Progenitor cell of endocrine pancreas (in vitro differentiated cells): ENCODE data around the gene INSM1. TPM values are rescaled to one million over a fixed set of nuclear protein-coding genes. Genes with fewer than 3 reads are reported as not detected.

Experiments
- DNase-seq: peaks from one replicate; pipeline ENCODE4 v3.0.0; 2021; ENCODE audit warnings: low spot score; ENCODE audit not compliant: unreplicated experiment
- H3K27ac Mint-ChIP-seq: 2 replicates; pipeline ENCODE4 v1.8.0; 2021; ENCODE audit warnings: mild to moderate bottlenecking, moderate library complexity, mixed read lengths
- H3K27me3 Mint-ChIP-seq: 2 replicates; pipeline ENCODE4 v1.8.0; 2021; ENCODE audit warnings: mixed read lengths
- H3K36me3 Mint-ChIP-seq: 2 replicates; pipeline ENCODE4 v1.8.0; 2022; ENCODE audit warnings: mixed read lengths; ENCODE audit not compliant: insufficient read depth
- H3K4me1 Mint-ChIP-seq: 2 replicates; pipeline ENCODE4 v1.8.0; 2021; ENCODE audit warnings: low read depth, mixed read lengths
- H3K4me3 Mint-ChIP-seq: 2 replicates; pipeline ENCODE4 v1.8.0; 2021; ENCODE audit warnings: low read depth, mild to moderate bottlenecking, moderate library complexity, mixed read lengths
- H3K9me3 Mint-ChIP-seq: 2 replicates; pipeline ENCODE4 v1.8.0; 2021; ENCODE audit warnings: low read depth, mixed read lengths
- total RNA-seq: library from RNA; stranded (reverse); gene quantifications from 2 replicates; pipeline ENCODE4 v1.2.1, GENCODE V29; 2021
- TF ChIP-seq, protein P1 (sequence below): fragments of 200-600 bp; sonication (generic); IDR thresholded peaks from one replicate; pipeline ENCODE4 v1.5.0; 2021; ENCODE audit warnings: antibody characterized with exemption, mild to moderate bottlenecking; ENCODE audit not compliant: unreplicated experiment

INSM1 gene
- total RNA-seq, 1 donor from 2014 or later = 46.1 TPM

- Mint-ChIP-seq H3K4me1 (peaks cover 21% of the 10 kb centered on the region), H3K27ac (peak overlapping the region; percentile 47), H3K9me3 (no peaks in the 10 kb centered on the region), H3K4me3 (peak overlapping the region; percentile 55), H3K36me3 (no peaks in the 10 kb centered on the region), H3K27me3 (peaks cover 77% of the 10 kb centered on the region)
- DNase-seq = peak; percentile 14
- TF ChIP-seq, protein P1, sequence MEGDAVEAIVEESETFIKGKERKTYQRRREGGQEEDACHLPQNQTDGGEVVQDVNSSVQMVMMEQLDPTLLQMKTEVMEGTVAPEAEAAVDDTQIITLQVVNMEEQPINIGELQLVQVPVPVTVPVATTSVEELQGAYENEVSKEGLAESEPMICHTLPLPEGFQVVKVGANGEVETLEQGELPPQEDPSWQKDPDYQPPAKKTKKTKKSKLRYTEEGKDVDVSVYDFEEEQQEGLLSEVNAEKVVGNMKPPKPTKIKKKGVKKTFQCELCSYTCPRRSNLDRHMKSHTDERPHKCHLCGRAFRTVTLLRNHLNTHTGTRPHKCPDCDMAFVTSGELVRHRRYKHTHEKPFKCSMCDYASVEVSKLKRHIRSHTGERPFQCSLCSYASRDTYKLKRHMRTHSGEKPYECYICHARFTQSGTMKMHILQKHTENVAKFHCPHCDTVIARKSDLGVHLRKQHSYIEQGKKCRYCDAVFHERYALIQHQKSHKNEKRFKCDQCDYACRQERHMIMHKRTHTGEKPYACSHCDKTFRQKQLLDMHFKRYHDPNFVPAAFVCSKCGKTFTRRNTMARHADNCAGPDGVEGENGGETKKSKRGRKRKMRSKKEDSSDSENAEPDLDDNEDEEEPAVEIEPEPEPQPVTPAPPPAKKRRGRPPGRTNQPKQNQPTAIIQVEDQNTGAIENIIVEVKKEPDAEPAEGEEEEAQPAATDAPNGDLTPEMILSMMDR = no peak
These were observed 3.1 kb upstream of the INSM1 start for GRCh38 chr20:20364593-20365479.

DNA sequence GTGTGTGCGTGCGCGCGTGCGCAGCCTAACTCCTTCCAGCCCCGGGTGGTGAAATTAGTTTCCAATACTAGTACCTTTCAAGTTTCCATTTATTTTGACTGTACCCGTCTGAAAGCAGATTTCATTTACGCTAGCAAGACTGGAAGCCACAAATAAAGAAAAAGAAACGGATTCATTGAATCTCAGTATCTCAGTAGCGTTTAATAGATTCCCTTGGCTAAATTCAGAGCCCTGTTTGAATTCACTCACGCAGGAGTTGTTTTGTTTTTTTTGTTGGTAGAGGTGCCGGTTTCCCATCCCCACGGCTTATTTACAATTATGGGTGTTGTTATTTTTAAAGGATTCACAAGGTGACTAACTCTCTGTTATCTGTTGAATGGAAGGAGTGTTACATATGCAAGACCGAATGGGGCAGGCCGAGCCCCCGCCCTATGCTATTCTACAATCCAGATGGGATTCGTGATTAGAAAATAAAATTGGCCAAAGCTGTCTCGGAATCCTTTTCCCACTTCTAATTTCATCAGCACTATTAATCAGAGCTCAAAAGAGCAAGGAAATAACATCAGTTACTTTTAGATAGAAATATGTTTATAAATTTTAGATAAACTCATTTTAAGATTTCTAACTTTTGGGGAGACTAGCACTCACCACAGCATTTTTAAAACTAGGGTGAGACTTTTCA is 2.3 kb upstream of the INSM1 start:
- Mint-ChIP-seq H3K9me3 (no peaks in the 10 kb centered on the region), H3K4me1 (peaks cover 22% of the 10 kb centered on the region), H3K27me3 (peaks cover 77% of the 10 kb centered on the region), H3K4me3 (peak overlapping the region; percentile 50), H3K36me3 (no peaks in the 10 kb centered on the region), H3K27ac (peak overlapping the region; percentile 47)
- no peak for DNase-seq
- TF ChIP-seq, protein P1 = no peak

GRCh38 chr20:20366551-20366875 is 1.4 kb upstream of the INSM1 start:
- Mint-ChIP-seq H3K9me3 (no peaks in the 10 kb centered on the region), H3K4me1 (peaks cover 22% of the 10 kb centered on the region), H3K36me3 (no peaks in the 10 kb centered on the region), H3K27ac (no peak overlapping the region), H3K27me3 (peaks cover 77% of the 10 kb centered on the region), H3K4me3 (peak overlapping the region; percentile 29)
- DNase-seq = no peak
- TF ChIP-seq, protein P1 = no peak

GRCh38 chr20:20366876-20367574 is 879 bp upstream of the INSM1 start:
- TF ChIP-seq, protein P1 = no peak
- Mint-ChIP-seq H3K27me3 (peaks cover 77% of the 10 kb centered on the region), H3K27ac (peak overlapping the region; percentile 91), H3K9me3 (no peaks in the 10 kb centered on the region), H3K36me3 (no peaks in the 10 kb centered on the region), H3K4me3 (peak overlapping the region; percentile 73), H3K4me1 (peaks cover 22% of the 10 kb centered on the region)
- DNase-seq = no peak
